ENCODE measurements around the gene ATP5F1D. TPM values are rescaled to one million over a fixed set of nuclear protein-coding genes. Genes with fewer than 3 reads are reported as not detected.

The ATP5F1D gene
- total and polyA plus RNA-seq, 2 of the 8 experiments (the other 6 are each of a cell fraction or from before 2014, with no cell fraction given) = 174 to 249 TPM

- no peak for TF ChIP-seq SP1 (IDR thresholded peaks at IDR 0.05; ENCODE audit: low read depth, low read length)
- TF ChIP-seq EP300 (IDR thresholded peaks at IDR 0.05; ENCODE audit: borderline replicate concordance in 1 of 2, low read depth in 2 of 2, low read length in 2 of 2) = no peak
- no peak for TF ChIP-seq EGR1 (IDR thresholded peaks at IDR 0.05; ENCODE audit: borderline replicate concordance, low read depth, low read length)
- TF ChIP-seq CBX8 (IDR thresholded peaks at IDR 0.05; ENCODE audit: borderline replicate concordance, low read depth, low read length) = no peak
- TF ChIP-seq BACH1 (IDR thresholded peaks at IDR 0.05; ENCODE audit: low read length) = no peak
- no peak for TF ChIP-seq POU5F1 (IDR thresholded peaks at IDR 0.05; ENCODE audit: low read depth, low read length)
- no peak for TF ChIP-seq SP4 (IDR thresholded peaks at IDR 0.05; ENCODE audit: low read length)
- TF ChIP-seq ATF3 (IDR thresholded peaks at IDR 0.05; ENCODE audit: insufficient read depth, low read depth, low read length) = no peak
Observed at GRCh38 chr19:1244693-1245451, 3.3 kb downstream of the ATP5F1D start (continued).

All from H1 (cell line).